GM18502 (cell line): Measurements from ENCODE around the gene TLN1.

Source experiments
- ATAC-seq: cut with Tn5 transposase; IDR thresholded peaks from one replicate; pipeline ENCODE4 v1.9.1; 2021; ENCODE audit warnings: mild to moderate bottlenecking; ENCODE audit not compliant: unreplicated experiment, poor library complexity

The TLN1 gene

GRCh38 chr9:35689542-35690293 is 42.3 kb downstream of the TLN1 start, which contains the start of gene TPM2:
Gene TPM2, minus strand, starts transcription at chr9:35689925. Its CDS starts 108 bp downstream, at chr9:35689817.
- no peak for ATAC-seq

- ATAC-seq, result no peak
Measured at GRCh38 chr9:35688558-35689541, 43.1 kb downstream of the TLN1 start.

- ATAC-seq, result no peak
Measured at GRCh38 chr9:35687972-35688557, 43.9 kb downstream of the TLN1 start.

- no peak for ATAC-seq
Measured at GRCh38 chr9:35687306-35687705, 44.7 kb downstream of the TLN1 start.

- no peak for ATAC-seq
Measured at GRCh38 chr9:35686222-35687203, 45.5 kb downstream of the TLN1 start.

- ATAC-seq, result no peak
Measured at GRCh38 chr9:35685506-35685905, 46.5 kb downstream of the TLN1 start.

GRCh38 chr9:35684921-35685320 is 47.1 kb downstream of the TLN1 start:
- no peak for ATAC-seq

GRCh38 chr9:35683323-35683722 is 48.7 kb downstream of the TLN1 start:
- no peak for ATAC-seq

- ATAC-seq, result no peak
Measured at GRCh38 chr9:35682520-35683315, 49.3 kb downstream of the TLN1 start.

- ATAC-seq, result no peak
Measured at GRCh38 chr9:35682051-35682450, 49.9 kb downstream of the TLN1 start.

- no peak for ATAC-seq
Measured at GRCh38 chr9:35681341-35682002, 50.5 kb downstream of the TLN1 start.

GRCh38 chr9:35680331-35681105 is 51.5 kb downstream of the TLN1 start:
- no peak for ATAC-seq

- ATAC-seq, result no peak
Measured at GRCh38 chr9:35679766-35680330, 52.1 kb downstream of the TLN1 start.

GRCh38 chr9:35679091-35679490 is 52.9 kb downstream of the TLN1 start:
- no peak for ATAC-seq

GRCh38 chr9:35675732-35676392 is 56.1 kb downstream of the TLN1 start:
- ATAC-seq, result no peak

- no peak for ATAC-seq
Measured at GRCh38 chr9:35675204-35675603, 56.8 kb downstream of the TLN1 start.

GRCh38 chr9:35674025-35674361 is 58.0 kb downstream of the TLN1 start:
- ATAC-seq, result no peak
